Measurements from ENCODE around the gene BRF1.

Gene BRF1

GRCh38 chr14:105209646-105210045 is 91.2 kb downstream of the BRF1 start:
- DNase-seq (ENCODE audit: low spot score), result no peak

GRCh38 chr14:105209091-105209490 is 91.7 kb downstream of the BRF1 start:
- DNase-seq (ENCODE audit: low spot score), result no peak

- no peak for DNase-seq (ENCODE audit: low spot score)
Measured at GRCh38 chr14:105208738-105209075, 92.1 kb downstream of the BRF1 start.

GRCh38 chr14:105207996-105208737 is 92.6 kb downstream of the BRF1 start:
- no peak for DNase-seq (ENCODE audit: low spot score)

- no peak for DNase-seq (ENCODE audit: low spot score)
Measured at GRCh38 chr14:105207460-105207901, 93.3 kb downstream of the BRF1 start.

- no peak for DNase-seq (ENCODE audit: low spot score)
Measured at GRCh38 chr14:105206873-105207272, 93.9 kb downstream of the BRF1 start.

GRCh38 chr14:105205673-105206208 is 95.1 kb downstream of the BRF1 start:
- DNase-seq (ENCODE audit: low spot score), result no peak

GRCh38 chr14:105204931-105205672 is 95.7 kb downstream of the BRF1 start:
- no peak for DNase-seq (ENCODE audit: low spot score)

GRCh38 chr14:105204206-105204930 is 96.4 kb downstream of the BRF1 start:
- no peak for DNase-seq (ENCODE audit: low spot score)

- no peak for DNase-seq (ENCODE audit: low spot score)
Measured at GRCh38 chr14:105203701-105204100, 97.1 kb downstream of the BRF1 start.

GRCh38 chr14:105203057-105203531 is 97.7 kb downstream of the BRF1 start:
- DNase-seq (ENCODE audit: low spot score), result peak; percentile 62

GRCh38 chr14:105201925-105202513 is 98.8 kb downstream of the BRF1 start:
- DNase-seq (ENCODE audit: low spot score), result no peak

GRCh38 chr14:105201156-105201924 is 99.5 kb downstream of the BRF1 start:
- DNase-seq (ENCODE audit: low spot score), result no peak

GRCh38 chr14:105200641-105201040 is 100.2 kb downstream of the BRF1 start:
- no peak for DNase-seq (ENCODE audit: low spot score)

GRCh38 chr14:105200074-105200473 is 100.7 kb downstream of the BRF1 start:
- no peak for DNase-seq (ENCODE audit: low spot score)

- no peak for DNase-seq (ENCODE audit: low spot score)
Measured at GRCh38 chr14:105199093-105199492, 101.7 kb downstream of the BRF1 start.

GRCh38 chr14:105198588-105198987 is 102.2 kb downstream of the BRF1 start:
- no peak for DNase-seq (ENCODE audit: low spot score)

- no peak for DNase-seq (ENCODE audit: low spot score)
Measured at GRCh38 chr14:105197211-105197641, 103.6 kb downstream of the BRF1 start.

- no peak for DNase-seq (ENCODE audit: low spot score)
Measured at GRCh38 chr14:105196265-105196960, 104.4 kb downstream of the BRF1 start.

GRCh38 chr14:105195522-105196264 is 105.1 kb downstream of the BRF1 start:
- no peak for DNase-seq (ENCODE audit: low spot score)
